Measurements from ENCODE around the gene BCL11B.

The BCL11B gene

DNA sequence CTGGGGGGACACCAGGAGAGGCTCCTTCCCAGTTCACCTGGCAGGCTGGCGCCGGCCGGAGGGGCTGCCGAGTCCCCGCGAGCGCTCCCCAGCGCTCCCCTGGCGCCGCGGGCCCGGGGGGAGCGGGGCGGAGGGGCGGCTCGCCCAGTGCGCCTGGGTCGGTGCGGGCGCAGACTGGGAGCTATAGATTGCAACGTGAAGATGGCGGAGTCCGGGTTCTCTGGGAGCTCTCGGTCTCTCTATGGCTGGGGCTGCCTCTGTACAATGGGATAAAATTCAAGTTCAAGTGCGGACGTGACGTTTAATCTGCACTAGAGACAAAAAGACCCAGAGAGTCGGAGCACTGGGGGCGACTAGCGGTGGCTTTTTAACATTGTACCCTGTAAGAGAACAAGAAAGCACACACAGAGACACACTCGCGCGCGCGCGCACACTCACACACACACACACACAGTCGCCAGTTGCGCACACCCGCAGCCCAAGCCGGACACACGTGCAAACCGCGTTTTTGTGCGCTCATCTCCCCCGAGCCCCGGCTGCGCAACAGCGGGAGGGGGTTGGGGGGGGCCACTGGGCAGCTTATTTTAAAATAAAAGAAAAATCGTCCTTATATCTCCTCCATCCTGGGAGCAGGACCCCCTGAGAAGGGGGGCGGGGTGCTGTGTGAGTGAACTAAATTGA is at the start of gene BCL11B:
TSS of gene BCL11B (minus strand) at position 247 of the 681 bp plus-strand sequence. CDS start 979 bp downstream, outside the sequence.
- peak; percentile 85 for DNase-seq

- DNase-seq, result no peak
Measured at GRCh38 chr14:99321236-99321925, 49.4 kb upstream of the BCL11B start.

DNA sequence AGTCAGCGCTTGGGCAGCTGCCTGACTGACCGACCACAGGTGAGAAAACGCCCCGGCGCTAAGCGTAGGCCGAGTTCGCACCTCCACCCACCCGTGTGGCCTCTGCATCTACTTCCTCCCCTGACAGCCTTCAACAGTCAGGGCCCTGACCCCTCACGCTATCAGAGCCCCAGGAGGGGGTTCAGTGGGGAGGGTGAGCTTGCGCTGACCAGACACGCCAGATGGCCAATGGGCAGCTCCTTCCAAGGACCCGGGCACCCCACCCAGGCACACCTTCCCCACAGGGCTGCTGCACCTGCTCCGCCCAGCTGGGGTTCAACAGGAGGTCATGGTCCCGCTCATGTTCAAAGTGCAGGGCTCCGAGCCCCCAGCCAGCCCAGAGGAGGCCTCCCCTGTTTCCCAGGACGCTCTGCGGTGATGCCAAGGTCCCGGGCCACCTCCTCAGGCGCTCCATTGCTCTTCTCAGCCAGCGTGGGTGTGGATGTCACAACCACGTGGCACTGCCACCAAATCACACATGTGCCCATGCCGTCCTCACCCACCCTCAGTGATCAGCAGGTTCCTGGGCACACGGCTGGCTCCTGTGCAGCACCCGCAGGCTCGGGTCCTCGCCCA is 48.7 kb upstream of the BCL11B start:
- DNase-seq, result no peak

DNA sequence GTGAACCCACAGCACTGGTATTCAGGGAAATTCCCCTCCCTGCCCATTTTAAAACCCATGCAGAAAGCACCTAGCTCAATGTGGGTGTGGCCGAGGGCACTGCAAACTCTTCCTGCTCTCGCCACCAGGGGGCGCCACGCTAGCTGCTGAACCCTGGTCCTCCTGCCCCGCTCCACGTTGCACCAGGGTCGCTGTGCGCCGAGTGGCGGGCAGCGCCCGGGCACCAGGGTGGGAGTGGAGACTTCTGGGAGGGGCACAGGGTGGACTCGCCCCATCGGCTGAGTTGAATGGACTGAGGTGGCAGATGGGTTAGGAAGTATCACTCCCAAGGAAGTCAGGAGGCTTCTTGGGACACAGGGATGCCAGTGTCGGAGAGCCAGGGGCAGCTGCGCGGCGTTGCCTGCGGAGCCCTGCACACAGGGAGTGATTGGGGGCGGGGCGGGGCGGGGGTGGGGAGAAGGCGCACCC is 48.1 kb upstream of the BCL11B start:
- DNase-seq, result peak; percentile 49

DNA sequence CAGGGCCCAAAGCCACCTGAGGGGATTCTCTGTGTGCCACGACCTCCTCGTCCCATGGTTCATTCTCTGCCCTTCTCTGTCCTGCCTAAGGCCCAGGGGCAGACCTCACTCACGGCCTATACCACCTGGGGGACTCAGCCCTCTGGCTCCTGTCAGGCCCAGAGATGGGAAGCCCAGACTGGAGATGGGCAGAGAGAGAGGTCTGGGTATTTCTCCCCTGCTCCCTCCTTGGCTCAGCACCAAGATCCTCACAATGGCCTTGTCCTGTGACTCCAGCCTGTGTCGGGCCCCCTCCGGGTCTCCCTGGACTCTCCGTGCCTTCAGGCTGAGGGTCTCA is 46.9 kb upstream of the BCL11B start:
- DNase-seq, result no peak

GRCh38 chr14:99318091-99318958 is 46.3 kb upstream of the BCL11B start:
- no peak for DNase-seq

GRCh38 chr14:99317231-99318090 is 45.5 kb upstream of the BCL11B start:
- no peak for DNase-seq

DNA sequence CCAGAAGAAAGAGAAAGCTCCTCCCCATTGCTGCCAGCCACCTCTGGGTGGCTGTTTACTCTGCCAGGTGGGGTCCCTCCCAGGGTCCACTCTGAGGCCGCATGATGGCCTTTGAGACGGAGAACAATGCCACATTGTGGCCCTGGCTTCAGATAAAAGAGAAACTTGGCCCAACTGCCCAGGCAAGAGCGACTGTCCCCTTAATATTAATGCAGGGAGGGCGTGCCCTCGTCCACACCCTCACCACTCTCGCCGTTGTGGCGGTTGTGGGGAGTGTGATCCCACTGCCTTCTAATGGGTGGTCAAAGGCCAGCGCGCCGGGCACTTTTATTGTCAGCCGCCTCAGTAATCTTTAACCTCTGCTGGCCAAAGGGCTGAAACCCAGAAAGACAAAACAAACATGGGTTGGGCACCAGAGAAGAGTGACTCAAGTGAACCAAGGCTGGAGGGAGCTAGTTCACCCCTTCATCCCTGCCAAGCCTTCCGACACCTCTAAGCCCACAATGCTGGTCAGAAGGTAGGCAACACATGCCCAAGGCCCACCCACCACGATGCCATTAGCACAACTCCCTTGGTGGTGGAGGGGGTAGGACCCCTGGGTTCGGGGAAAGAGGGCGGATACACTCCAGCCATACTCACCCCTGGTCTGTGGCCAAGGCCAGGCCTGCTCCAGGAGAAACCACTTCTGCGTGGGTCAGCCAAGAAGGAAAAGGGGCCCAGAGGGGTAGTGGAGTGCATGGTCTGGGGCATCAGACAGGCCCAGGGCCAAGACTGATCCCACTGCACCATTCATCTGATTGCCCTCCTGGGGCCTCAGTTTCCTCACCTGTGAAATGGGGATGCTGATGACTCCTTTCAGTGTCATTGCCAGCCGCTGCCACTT is 44.5 kb upstream of the BCL11B start:
- no peak for DNase-seq

GRCh38 chr14:99315197-99315596 is 43.2 kb upstream of the BCL11B start:
- DNase-seq, result no peak

DNA sequence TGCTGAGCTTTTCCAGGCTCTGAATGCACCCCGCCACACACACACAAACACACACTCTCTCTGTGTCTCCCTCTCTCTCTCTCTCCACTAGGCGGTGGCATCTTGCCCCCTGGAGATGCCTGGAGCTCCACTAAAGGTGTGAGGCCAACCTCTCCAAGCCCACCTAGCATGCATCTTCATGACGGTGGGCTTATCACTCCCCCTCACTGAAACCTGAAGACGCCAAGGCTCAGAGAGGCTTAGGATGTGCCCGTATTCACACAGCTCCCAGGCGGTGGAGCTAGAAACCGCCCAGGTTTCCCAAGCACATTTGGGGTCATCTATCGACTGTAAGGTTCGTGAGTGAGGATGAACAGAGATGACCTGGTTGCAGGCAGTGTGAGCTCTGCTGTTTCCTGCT is 42.6 kb upstream of the BCL11B start:
- no peak for DNase-seq

- no peak for DNase-seq
Measured at GRCh38 chr14:99313234-99313633, 41.2 kb upstream of the BCL11B start.

- no peak for DNase-seq
Measured at GRCh38 chr14:99312106-99312505, 40.1 kb upstream of the BCL11B start.

DNA sequence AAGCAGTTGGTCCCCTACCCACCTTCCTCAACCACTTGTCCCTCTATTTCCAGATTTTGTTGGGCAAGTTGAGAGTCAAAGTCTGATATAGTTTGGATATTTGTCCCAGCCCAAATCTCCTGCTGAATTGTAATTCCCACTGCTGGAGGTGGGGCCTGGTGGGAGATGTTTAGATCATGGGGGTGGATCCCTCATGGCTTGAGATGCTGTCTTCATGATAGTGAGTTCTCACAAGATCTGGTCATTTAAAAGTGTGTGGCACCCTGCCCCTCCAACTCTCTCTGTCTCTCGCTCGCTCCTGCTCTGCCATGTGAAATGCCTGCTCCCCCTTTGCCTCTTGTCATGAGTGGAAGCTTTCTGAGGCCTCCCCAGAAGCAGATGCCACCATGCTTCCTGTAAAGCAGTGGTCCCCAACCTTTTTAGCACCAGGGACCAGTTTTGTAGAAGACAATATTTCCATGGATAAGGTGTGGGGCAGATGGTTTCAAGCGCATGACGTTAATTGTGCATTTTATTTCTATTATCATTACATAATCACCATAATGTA is 37.3 kb upstream of the BCL11B start:
- DNase-seq, result no peak

DNA sequence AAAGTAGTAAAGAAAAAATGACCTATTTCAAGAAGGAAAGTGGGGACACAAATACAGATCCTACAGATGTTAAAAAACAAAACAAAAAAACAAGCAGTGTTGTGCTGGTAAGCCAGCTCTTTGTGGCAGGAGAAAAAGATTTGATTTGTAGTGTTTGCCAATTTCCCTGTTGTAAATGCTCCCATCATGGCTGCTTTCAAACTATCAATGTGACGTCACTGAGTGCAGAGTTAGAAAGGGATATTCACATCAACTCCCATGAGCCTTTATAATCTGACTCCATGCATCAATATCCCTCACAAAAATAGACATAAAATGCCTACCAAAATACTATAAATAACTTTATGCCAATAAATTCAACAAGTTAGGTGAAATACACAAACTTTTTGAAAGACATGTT is 32.2 kb upstream of the BCL11B start:
- DNase-seq, result no peak

DNA sequence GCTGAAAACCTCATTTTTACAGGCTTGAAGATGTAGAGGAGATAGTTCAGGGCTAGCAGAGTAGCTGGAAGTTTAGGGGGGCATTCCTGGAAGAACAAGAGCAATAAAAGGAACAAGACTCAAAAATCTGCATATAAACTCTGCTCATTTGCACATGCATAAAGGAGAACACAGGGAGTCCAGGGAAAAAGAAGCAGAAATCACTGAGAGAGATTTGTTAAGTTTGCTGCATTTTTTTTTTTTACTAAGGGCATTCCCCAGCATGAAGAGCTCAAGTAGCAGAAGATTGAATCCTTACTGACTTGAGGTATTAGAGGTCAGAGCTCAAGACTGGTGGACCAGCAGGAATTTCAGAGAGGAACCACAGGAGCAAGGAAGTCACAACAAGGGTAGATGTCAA is 28.2 kb upstream of the BCL11B start:
- DNase-seq, result no peak

GRCh38 chr14:99296517-99296916 is 24.5 kb upstream of the BCL11B start:
- no peak for DNase-seq

- no peak for DNase-seq
Measured at GRCh38 chr14:99289394-99290189, 17.6 kb upstream of the BCL11B start.

- no peak for DNase-seq
Measured at GRCh38 chr14:99288948-99289347, 17.0 kb upstream of the BCL11B start.

- DNase-seq, result no peak
Measured at GRCh38 chr14:99287269-99287942, 15.4 kb upstream of the BCL11B start.
